Peyer's patch (tissue), 4 donors: ENCODE measurements around the gene MLYCD. TPM values are rescaled to one million over a fixed set of nuclear protein-coding genes. Genes with fewer than 3 reads are reported as not detected.

Experiments
- DNase-seq, 3 donors: peaks; one replicate each; pipeline ENCODE4 v3.0.0-alpha.2; 2017 to 2019
- H3K27ac ChIP-seq, 4 donors: fragments of 200-600 bp; sonication (generic); one replicate each; pipeline ENCODE4 v1.5.1; 2016 to 2019
- H3K27me3 ChIP-seq, 2 donors: fragments of 200-600 bp; sonication (generic); one replicate each; pipeline ENCODE4 v1.5.1; 2019
- H3K36me3 ChIP-seq, 3 donors: fragments of 200-600 bp; sonication (generic); one replicate each; pipeline ENCODE4 v1.5.1; 2016 to 2019
- H3K4me1 ChIP-seq, 4 donors: fragments of 200-600 bp; sonication (generic); one replicate each; pipeline ENCODE4 v1.5.1; 2016 to 2019
- H3K4me3 ChIP-seq, 4 donors: fragments of 200-600 bp; sonication (generic); 1 replicate in 3 of 4; 2 replicates in 1 of 4; pipeline ENCODE4 v1.5.1; 2016 to 2019; ENCODE audit warnings: mild to moderate bottlenecking in 1 of 4
- H3K9me3 ChIP-seq, 4 donors: fragments of 200-600 bp; sonication (generic); one replicate each; pipeline ENCODE4 v1.5.1; 2016 to 2019; ENCODE audit warnings: mild to moderate bottlenecking in 1 of 4
- POLR2A ChIP-seq, 2 donors: fragments of 450-650 bp; IDR thresholded peaks; one replicate each; pipeline ENCODE4 v1.5.1; 2017; ENCODE audit warnings: antibody characterized with exemption in 2 of 2, mild to moderate bottlenecking in 2 of 2, moderate library complexity in 2 of 2
- total RNA-seq, 4 donors: library from RNA; depleted of rRNA; stranded (reverse); fragments of >200 nt; gene quantifications; one replicate each; pipeline ENCODE4 v1.1.0, GENCODE V29; 2016
- TF ChIP-seq, protein P1 (sequence below), 6 experiments: fragments of 450-650 bp in 4 of 6; fragments of 200-600 bp in 2 of 6; sonication (generic) in 1 of 6; IDR thresholded peaks; one replicate each; pipeline ENCODE4 v1.5.1; 2017 to 2019; ENCODE audit warnings: antibody characterized with exemption in 6 of 6, mild to moderate bottlenecking in 3 of 6, moderate library complexity in 1 of 6

Gene MLYCD
- total RNA-seq, 4 donors from 2014 or later = 13.5 to 31.4 (median 31.0) TPM

GRCh38 chr16:83906683-83907082 is 7.8 kb downstream of the MLYCD start:
- no peaks in the 10 kb centered on the region for H3K27me3 ChIP-seq
- no peak for DNase-seq
- peaks cover 0 to 36% (median 0%) of the 10 kb centered on the region in 3 donors for H3K36me3 ChIP-seq
- H3K27ac ChIP-seq = no peak overlapping the region
- TF ChIP-seq, protein P1, sequence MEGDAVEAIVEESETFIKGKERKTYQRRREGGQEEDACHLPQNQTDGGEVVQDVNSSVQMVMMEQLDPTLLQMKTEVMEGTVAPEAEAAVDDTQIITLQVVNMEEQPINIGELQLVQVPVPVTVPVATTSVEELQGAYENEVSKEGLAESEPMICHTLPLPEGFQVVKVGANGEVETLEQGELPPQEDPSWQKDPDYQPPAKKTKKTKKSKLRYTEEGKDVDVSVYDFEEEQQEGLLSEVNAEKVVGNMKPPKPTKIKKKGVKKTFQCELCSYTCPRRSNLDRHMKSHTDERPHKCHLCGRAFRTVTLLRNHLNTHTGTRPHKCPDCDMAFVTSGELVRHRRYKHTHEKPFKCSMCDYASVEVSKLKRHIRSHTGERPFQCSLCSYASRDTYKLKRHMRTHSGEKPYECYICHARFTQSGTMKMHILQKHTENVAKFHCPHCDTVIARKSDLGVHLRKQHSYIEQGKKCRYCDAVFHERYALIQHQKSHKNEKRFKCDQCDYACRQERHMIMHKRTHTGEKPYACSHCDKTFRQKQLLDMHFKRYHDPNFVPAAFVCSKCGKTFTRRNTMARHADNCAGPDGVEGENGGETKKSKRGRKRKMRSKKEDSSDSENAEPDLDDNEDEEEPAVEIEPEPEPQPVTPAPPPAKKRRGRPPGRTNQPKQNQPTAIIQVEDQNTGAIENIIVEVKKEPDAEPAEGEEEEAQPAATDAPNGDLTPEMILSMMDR (IDR thresholded peaks at IDR 0.05) = no peak
- no peak for TF ChIP-seq POLR2A (IDR thresholded peaks at IDR 0.05)
- no peaks in the 10 kb centered on the region for H3K4me1 ChIP-seq
- no peaks in the 10 kb centered on the region for H3K9me3 ChIP-seq
- no peak overlapping the region for H3K4me3 ChIP-seq

DNA sequence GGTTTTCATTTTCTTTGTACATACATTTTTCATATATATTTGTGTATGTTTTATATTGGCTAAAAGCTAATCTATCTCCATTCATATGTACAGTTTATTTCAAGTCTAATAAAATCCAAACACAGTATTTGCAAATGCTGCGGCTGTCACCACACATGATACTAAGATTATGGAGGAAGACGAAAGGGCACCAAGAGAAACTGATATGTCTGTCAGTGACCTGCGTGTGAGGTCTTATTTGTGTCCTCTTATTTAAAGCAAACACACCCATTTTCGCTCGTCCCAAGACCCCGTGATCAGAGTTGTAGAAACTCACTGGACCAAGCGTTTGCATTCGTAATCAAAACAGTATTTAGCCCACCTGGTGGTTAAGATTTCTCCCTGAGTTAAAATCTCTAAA is 8.2 kb downstream of the MLYCD start:
- Histone ChIP-seq H3K27me3 (no peaks in the 10 kb centered on the region), H3K4me1 (no peaks in the 10 kb centered on the region), H3K9me3 (no peaks in the 10 kb centered on the region), H3K4me3 (no peak overlapping the region), H3K36me3 (peaks cover 0 to 41% (median 0%) of the 10 kb centered on the region in 3 donors), H3K27ac (no peak overlapping the region)
- TF ChIP-seq, protein P1 (IDR thresholded peaks at IDR 0.05) = no peak
- TF ChIP-seq POLR2A (IDR thresholded peaks at IDR 0.05) = no peak
- no peak for DNase-seq

DNA sequence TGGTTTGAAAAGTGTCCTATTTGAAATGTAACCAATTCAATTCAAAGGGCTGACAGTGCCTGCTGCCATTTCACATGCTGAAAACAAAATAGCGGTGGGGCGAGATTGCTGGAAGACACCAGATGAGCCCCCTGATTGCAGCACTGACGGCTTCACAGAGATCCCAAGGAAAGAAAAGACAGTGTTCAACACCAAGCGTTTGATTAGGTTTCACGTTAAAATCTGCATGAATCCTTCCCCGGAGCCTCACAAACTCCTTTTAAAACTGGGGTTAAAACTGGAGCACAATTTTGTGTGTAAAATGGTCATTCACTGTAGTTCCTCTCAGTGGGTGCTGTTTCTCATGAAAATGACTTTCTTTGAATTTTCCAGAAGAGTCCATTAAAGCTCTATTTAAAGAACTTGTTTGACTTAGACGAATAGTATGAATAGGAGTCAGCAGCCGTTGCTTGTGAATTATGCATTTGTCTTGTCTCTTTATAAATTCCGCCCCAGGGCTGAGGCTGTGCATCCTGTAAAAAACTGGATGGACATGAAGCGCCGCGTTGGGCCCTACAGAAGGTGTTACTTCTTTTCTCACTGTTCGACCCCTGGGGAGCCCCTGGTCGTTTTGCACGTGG is 8.8 kb downstream of the MLYCD start:
- peaks cover 0 to 47% (median 0%) of the 10 kb centered on the region in 3 donors for H3K36me3 ChIP-seq
- no peaks in the 10 kb centered on the region for H3K27me3 ChIP-seq
- no peak for TF ChIP-seq POLR2A (IDR thresholded peaks at IDR 0.05)
- TF ChIP-seq, protein P1 (IDR thresholded peaks at IDR 0.05) = no peak
- no peak overlapping the region for H3K4me3 ChIP-seq
- H3K27ac ChIP-seq = no peak overlapping the region
- no peaks in the 10 kb centered on the region for H3K9me3 ChIP-seq
- no peaks in the 10 kb centered on the region for H3K4me1 ChIP-seq
- DNase-seq = no peak

GRCh38 chr16:83908798-83909197 is 9.9 kb downstream of the MLYCD start:
- Histone ChIP-seq H3K9me3 (no peaks in the 10 kb centered on the region), H3K27ac (no peak overlapping the region), H3K4me3 (no peak overlapping the region), H3K27me3 (no peaks in the 10 kb centered on the region), H3K36me3 (peaks cover 0 to 56% (median 0%) of the 10 kb centered on the region in 3 donors), H3K4me1 (no peaks in the 10 kb centered on the region)
- TF ChIP-seq POLR2A (IDR thresholded peaks at IDR 0.05) = no peak
- TF ChIP-seq, protein P1 (IDR thresholded peaks at IDR 0.05) = no peak
- no peak for DNase-seq

DNA sequence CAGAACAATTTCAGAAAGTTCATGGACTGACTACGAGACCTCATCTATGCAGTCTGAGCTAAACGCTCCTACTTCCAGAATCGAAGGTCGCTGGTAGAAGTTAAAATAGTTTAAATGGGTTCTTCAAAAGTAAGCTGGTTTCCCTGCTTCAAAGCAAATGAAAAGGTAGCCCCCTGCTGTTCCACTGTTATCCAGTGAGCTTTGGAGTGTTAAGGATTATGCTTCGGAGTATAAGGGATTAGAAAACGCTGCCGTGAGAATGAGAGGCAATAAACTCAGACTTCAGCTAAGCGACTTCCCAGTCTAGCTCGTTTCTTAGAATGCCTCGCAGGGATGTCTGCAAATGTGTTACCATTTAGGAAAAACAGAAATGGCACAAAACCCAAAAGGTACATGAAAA is 12.4 kb downstream of the MLYCD start:
- H3K4me3 ChIP-seq = no peak overlapping the region
- no peak for TF ChIP-seq POLR2A (IDR thresholded peaks at IDR 0.05)
- TF ChIP-seq, protein P1 (IDR thresholded peaks at IDR 0.05) = no peak
- no peaks in the 10 kb centered on the region for H3K9me3 ChIP-seq
- H3K27me3 ChIP-seq = no peaks in the 10 kb centered on the region
- H3K36me3 ChIP-seq = peaks cover 0 to 78% (median 7%) of the 10 kb centered on the region in 3 donors
- no peak for DNase-seq
- no peaks in the 10 kb centered on the region for H3K4me1 ChIP-seq
- no peak overlapping the region for H3K27ac ChIP-seq
